ENCODE measurements around the gene TNS1.

DNA sequence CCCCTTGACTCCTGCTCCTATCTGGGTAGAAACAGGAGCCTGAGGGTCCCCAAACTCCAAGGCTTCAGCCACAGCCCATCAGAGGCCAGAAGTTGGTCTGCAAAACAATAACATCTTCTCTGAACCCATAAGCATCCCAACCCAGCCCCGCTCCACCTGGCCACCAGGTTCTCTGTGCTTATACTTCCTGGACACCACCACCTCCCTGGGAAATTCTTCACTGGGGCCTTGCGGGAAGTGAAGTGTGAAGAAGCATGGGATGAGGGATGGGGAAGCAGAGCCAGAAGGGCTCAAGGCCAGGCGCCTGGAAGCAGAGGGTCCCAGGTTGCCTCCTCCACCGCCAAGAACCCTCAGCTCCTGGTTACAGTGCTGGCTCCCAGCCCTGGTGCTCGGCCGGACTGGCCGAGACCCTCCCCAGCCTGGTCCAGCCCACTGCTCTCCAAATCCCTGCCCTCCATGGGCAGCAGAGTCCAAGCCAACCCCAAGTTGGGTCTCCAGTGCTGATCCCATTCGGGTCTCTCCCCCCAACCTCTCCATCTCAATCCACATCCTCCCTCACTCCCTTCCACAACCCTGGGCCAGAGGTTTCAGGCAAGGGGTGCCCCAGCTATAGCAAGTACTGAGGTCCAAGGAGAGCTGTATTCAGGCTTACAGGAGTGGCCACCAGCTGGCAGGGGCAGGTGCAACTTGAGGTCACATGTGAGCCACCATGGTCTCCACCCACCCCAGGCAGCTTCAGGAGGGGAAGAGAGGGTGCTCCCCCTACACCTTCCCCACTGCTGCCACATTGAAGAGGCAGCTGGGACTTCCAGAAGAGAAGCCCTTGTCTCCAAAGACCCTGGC lies 60.7 kb downstream of the TNS1 start:
- TF ChIP-seq, protein P1, sequence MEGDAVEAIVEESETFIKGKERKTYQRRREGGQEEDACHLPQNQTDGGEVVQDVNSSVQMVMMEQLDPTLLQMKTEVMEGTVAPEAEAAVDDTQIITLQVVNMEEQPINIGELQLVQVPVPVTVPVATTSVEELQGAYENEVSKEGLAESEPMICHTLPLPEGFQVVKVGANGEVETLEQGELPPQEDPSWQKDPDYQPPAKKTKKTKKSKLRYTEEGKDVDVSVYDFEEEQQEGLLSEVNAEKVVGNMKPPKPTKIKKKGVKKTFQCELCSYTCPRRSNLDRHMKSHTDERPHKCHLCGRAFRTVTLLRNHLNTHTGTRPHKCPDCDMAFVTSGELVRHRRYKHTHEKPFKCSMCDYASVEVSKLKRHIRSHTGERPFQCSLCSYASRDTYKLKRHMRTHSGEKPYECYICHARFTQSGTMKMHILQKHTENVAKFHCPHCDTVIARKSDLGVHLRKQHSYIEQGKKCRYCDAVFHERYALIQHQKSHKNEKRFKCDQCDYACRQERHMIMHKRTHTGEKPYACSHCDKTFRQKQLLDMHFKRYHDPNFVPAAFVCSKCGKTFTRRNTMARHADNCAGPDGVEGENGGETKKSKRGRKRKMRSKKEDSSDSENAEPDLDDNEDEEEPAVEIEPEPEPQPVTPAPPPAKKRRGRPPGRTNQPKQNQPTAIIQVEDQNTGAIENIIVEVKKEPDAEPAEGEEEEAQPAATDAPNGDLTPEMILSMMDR (IDR thresholded peaks at IDR 0.05 in 2 of 3, conservative IDR thresholded peaks at IDR 0.05 in 1 of 3; ENCODE audit: insufficient read depth in 2 of 3, low read depth in 1 of 3, low read length in 3 of 3) = no peak
- TF ChIP-seq TCF7L2 (IDR thresholded peaks at IDR 0.05; ENCODE audit: low read depth, low read length) = no peak

All from K562 (cell line).